ENCODE measurements around the gene PARVB.

- TF ChIP-seq CTCF (IDR thresholded peaks at IDR 0.05) (no peak), POLR2A (IDR thresholded peaks at IDR 0.05) (no peak)
Measured at GRCh38 chr22:44118645-44119315, 94.7 kb downstream of the PARVB start.

Measured in uterus (tissue), 2 donors.